GM21381 (cell line): Measurements from ENCODE around the gene VWF.
"Not testable (repeated sequence)": the region's sequence is repeated elsewhere in the genome, so short reads cannot be mapped to it uniquely, and the experiment has no call there.

Experiments
- ATAC-seq: cut with Tn5 transposase; IDR thresholded peaks from one replicate; pipeline ENCODE4 v1.9.1; 2021; ENCODE audit warnings: mild to moderate bottlenecking, moderate library complexity; ENCODE audit not compliant: unreplicated experiment

Gene VWF

GRCh38 chr12:6010631-6011350 is 113.7 kb downstream of the VWF start:
- ATAC-seq: not testable (repeated sequence)

DNA sequence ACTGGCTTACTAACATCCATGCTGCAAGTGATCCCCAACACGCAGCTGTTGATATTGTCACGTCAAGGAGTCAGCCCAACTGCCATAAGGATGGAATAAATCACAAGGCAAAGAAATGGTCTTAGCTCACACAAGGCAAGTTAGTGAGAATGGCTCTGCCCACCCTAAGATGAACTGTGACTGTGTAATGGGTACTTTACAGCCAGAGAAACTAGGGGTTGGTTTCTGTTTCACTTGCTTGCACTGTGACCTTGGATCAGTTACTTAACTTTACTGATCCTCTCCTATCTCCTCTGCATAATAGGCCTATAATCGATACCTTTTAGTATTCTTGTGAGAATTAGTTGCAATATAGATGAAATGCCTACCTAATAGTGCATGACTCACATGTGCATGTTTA is 127.2 kb downstream of the VWF start:
- no peak for ATAC-seq

GRCh38 chr12:5996459-5996858 is 128.0 kb downstream of the VWF start:
- no peak for ATAC-seq

GRCh38 chr12:5989621-5990020 is 134.8 kb downstream of the VWF start:
- ATAC-seq: no peak

DNA sequence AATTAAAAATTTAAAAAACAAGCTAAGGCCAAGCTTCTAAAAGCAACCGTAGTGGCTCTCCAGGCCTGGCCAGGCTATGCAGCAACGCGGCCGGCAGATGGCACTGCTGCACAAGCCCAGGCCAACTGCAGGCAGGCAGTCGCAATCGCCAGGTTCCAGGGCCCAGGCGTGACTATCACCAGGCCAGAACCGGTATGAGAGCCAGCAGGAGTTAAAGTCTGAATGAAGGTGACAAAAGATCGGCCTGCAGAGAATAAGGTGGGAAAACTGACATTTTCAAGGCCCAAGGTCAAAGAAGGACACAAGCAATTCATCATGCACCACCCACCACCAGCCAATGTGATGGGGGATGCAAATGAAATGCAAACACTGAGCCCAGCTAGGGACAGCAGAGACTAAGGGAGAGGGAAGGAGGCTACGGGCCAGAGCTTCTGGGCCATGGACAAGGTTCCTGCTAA is 135.8 kb downstream of the VWF start:
- ATAC-seq: peak; percentile 72

DNA sequence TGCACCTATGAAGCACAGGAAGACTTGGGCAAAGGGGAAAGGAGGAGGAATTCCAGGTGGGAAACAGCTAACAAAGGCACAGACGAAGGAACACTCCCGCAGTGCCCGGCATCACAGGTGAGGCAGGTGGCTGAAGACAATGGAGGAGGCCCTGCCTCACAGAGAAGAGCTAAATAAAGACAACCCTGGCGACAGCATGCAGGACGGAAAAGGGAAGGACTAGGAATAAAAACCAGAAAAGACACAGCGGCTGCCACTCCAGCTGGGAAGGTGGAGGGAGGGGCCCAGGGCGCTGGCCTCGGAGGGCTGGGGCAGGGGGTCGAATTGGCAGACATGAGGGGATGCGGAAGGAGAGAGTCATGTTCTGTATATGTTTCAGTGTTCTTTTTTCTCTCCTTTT is 136.4 kb downstream of the VWF start:
- no peak for ATAC-seq

GRCh38 chr12:5987573-5987972 is 136.9 kb downstream of the VWF start:
- ATAC-seq: no peak

DNA sequence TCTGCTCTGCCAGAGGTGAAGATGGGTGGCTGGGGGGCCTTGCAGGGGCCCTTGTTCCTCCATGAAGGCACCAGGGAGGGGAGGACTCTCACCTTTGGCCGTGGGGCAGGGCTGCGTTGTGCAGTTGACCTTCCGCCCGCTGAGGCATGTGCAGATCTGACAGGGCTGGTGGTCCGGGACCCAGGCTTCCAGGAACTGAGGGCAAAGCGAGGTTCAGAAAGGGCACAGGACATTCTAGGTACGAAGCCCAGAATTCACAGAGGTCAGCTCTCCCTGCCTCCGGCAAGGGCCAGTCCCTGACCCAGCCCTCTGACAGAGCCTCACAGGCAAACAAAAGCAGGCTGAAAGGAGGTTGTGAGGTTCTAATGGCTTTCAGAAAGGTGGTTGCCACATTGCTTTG is 139.0 kb downstream of the VWF start:
- ATAC-seq: no peak

- no peak for ATAC-seq
Measured at GRCh38 chr12:5984873-5985272, 139.6 kb downstream of the VWF start.

DNA sequence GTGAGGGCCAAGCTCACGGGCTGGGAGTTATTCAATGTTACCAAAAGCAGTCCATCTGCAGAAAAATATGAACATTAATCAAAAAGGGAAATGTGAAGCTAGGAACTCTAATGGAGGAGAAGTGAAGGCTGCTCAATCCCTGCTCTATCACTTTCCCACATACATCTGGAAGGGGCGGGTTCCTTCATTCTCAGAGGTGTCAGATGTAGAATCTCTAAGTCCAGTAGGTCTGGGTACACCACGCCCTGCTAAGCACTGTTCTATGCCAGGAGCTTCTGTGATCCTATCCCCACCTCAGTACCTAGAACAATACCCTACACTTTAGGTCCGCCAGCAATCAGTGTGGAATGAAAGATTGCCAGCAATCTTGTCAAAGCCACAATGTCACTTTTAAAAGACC is 142.4 kb downstream of the VWF start:
- ATAC-seq: no peak

- no peak for ATAC-seq
Measured at GRCh38 chr12:5977556-5977955, 146.9 kb downstream of the VWF start.

GRCh38 chr12:5976711-5977110 is 147.8 kb downstream of the VWF start:
- ATAC-seq: no peak

- ATAC-seq: no peak
Measured at GRCh38 chr12:5976196-5976595, 148.3 kb downstream of the VWF start.

- ATAC-seq: no peak
Measured at GRCh38 chr12:5973461-5974115, 150.9 kb downstream of the VWF start.

DNA sequence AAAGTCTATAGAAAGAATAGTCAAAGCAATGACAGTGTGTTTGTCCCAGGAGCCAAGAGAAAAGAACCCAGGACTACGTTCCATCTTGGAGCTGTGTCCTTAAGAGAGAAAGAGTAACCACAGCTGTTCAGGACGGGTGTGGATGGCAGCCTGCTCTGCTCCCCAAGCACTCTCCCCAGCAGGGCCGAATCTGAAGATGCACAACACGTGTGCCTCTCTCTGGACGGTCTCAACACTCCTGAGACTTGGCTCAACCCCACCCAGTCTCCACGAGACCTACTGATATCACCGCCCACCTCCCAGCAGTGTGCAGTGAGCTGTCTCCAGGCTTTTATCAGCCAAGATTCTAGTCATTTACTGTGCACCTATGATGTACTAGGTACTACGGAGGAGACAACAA is 152.1 kb downstream of the VWF start:
- ATAC-seq: no peak

GRCh38 chr12:5971194-5971850 is 153.1 kb downstream of the VWF start:
- no peak for ATAC-seq

GRCh38 chr12:5969974-5970690 is 154.3 kb downstream of the VWF start:
- no peak for ATAC-seq

DNA sequence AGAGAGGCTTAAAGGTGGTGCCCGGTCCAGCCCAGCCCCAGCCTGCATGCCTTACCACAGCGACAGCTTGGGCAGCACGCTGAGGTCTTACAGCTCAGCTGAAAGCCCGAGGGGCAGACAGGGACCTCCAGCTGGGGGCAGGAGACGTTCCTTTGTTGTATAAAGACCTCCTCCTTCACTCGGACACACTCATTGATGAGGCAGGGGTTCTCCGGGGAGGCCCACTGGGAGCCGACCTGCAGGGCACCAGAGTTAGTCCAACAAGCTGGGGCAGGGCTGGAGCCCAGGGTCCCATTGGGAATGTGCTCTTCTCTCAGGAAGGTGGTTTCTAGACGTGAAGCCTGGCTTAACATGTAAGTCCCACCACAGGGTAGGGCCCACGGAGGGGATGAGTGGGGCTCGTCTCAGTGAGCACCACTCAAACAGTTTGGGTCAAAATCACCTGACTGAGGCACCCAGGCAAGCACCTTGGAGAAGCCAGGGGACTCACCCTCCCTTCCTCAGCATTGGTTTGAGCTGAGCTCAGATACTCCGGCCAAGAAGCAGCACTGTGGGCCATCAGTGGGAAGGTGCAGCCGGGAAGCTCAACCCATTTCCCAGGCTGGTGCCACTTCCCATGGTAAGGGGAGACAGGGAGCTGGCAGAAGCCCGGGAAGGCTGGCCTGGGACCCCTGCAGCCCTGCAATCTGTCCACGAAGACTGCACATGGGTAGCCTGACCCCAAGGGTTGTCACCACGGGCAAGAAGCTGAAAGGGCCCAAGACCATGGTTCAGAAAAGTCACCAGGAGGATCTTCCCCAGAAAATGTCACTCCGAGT is 155.1 kb downstream of the VWF start:
- no peak for ATAC-seq

GRCh38 chr12:5967645-5968415 is 156.6 kb downstream of the VWF start:
- no peak for ATAC-seq
